HG02852 (cell line): ENCODE data around the gene GNGT1.

Source experiments
- ATAC-seq: cut with Tn5 transposase; IDR thresholded peaks from one replicate; pipeline ENCODE4 v1.9.1; 2021; ENCODE audit warnings: mild to moderate bottlenecking, moderate library complexity; ENCODE audit not compliant: unreplicated experiment

The GNGT1 gene

DNA sequence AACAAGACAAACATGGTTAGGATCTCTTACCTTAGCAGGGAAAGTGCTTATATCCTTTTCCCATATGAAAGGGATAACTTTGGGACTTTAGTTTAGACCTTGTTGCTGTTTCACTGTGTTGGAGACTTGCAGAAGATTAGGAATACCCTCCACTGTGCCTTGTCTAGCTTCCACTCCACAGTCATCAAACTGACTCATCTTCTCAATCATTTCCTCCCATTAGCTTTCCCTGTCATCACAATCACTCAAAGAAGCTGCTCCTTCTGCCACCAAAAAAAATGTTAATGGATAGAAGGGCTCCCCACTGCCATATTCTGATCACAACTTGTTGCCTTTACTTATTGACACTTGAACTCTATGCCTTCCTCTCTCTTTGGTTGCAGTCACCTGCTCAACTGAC lies 31.9 kb downstream of the GNGT1 start:
- no peak for ATAC-seq

DNA sequence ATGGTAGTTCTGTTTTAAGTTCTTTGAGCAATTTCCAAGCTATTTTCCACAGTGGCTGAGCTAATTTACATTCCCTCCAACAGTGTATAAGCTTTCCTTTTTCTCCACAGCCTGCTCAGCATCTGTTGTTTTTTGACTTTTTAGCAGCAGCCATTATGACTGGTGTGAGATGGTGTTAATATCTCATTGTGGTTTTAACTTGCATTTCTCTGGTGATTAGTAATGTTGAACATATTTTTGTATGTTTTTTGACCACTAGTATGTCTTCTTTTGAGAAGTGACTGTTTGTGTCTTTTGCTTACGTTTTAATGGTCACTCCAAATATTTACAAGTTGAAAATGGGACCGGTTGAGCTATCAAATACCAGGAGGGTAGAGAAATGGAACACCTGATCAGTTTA lies 35.6 kb downstream of the GNGT1 start:
- no peak for ATAC-seq

DNA sequence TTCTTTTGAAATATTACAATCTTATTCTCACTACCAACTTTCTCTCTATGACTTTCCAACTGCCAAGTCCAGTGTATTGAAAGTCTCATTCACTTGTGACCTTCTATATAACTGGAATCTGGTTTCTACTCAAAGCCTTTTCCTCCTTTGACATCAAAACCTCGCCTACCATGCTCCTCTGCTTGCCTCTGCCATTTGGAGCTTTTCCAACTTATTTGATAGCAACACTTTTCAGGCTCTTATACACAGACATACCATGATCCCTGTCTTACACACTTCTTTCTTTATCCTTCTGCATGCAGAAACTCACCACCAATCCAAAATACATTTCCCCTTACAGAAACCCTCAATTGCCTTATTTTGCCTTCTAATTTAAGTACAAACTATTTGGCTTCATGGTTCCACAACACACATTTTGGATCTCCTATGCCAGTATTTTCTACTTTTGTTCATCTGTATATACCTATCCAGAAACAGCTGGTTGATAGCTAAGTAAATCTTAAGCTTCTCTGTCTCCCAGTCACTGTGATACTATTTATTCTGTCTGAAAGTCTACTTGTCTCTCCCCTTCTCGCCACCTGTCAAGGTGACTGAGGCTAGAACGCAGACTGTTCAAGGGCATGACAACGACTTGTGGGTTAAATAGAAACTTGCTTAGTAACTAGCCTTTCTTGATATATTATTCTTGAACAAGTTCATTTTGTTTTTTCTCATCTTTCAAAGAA lies 37.6 kb downstream of the GNGT1 start:
- no peak for ATAC-seq

DNA sequence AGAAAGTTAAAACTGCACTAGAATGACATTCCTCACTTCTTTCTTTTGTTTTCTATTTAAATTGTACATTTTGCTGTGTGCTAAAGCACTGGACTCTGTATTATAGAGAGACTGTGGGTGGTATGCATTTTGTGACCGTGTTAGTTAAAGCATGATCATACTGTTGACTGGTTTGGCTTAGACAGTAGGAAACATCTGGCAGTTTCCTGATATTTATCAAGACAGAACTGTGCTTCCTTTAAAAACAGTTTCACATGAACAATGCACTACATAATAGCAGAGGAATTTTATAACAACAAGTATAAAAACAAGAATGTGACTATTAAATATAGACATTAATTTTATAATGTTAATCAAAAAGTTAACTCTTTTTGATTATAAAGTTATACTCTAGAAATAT lies 38.3 kb downstream of the GNGT1 start:
- ATAC-seq, result no peak

DNA sequence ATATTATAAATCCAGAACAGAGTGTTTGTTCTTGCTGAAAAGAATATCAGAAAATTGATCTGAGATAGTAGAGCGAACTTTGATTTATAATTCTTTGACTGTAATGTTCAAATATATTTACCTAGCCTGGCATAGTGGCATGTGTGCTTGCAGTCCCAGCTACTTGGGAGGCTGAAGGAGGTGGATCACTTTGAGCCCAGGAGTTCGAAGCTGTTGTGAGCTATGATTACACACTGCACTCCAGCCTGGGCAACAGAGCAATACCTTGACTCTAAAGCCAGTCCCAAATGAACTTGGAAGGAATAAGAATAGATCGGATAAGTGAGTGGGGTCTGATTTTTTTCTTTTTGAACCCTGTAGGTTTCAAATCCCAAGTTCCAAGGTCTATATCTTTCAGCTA lies 38.7 kb downstream of the GNGT1 start:
- no peak for ATAC-seq

- no peak for ATAC-seq
Observed at GRCh38 chr7:93945756-93946535, 39.6 kb downstream of the GNGT1 start.

DNA sequence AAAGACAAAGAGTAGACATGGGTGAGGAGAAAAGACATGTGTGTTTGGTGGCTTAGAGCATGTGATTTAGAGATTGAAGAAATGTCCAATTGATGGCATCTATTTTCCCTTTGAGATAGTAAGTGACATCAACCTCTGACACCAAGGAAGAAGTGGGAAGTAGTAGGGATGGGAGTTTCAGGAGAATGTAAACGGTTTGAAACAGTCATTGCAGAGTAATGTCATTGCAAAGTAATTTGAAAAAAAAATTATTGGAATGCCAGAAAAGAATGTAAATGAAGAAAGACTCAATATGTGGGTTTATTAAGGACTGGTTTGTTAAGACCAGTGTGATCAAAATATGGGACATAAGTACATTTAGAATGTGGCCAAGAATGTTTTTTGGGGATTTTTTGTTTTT lies 41.7 kb downstream of the GNGT1 start:
- ATAC-seq, result no peak

DNA sequence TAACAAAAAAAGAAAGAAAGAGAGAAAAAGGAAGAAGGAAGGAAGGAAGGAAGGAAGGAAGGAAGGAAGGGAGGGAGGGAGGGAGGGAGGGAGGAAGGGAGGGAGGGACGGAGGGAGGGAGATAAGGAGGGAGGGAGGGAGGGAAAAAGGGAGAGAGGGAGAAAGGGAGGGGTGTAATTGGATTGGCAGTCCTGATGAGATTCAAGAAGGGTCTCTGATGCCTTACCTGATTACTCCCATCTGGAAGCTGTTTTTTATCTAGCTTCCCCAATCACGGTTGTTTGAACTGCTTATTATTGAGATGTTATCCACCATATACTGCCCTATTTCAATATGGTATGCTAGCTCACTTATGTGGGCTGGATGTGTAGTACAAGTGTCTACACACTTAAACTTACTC lies 42.5 kb downstream of the GNGT1 start:
- no peak for ATAC-seq

DNA sequence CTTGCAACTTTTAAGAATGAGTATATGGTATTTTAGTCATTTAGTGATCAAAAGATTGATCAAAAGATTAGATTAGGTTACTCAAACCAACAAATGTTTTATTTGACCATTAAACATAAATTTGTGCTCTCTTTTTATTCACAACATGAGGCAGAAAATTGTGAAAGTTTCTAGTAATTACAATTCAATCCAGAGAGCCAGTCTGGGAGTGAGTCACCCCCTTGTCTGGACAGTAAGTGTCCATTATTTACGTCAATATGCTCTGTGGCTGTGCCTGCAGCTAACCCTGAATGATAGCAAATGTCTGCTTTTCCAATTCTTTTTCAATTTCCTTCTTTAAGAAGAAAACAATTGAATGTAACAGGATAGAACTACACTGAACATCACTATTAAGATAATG lies 43.1 kb downstream of the GNGT1 start:
- no peak for ATAC-seq

- ATAC-seq, result peak; percentile 72
Observed at GRCh38 chr7:93955304-93955703, 48.9 kb downstream of the GNGT1 start.

GRCh38 chr7:93957767-93958166 lies 51.4 kb downstream of the GNGT1 start:
- peak; percentile 50 for ATAC-seq

DNA sequence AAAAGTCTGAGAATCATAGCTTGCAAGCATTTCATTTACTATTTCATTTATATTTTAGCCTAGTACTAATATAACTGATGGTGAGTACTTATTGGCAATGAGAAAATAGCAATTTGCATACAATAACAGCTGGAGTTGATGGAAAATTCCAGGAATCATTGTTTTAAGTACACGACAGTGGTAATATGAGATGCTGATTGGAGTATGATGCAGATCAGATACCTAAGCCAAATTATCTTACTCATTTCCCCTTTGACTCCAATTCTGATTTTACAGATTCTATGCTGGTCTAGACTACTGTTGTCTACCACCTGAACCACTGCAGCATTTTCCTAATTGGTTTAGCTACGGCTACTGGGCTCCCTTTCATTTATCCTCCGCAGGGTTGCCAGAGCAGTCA lies 51.8 kb downstream of the GNGT1 start:
- ATAC-seq, result no peak

- peak; percentile 39 for ATAC-seq
Observed at GRCh38 chr7:93958651-93959050, 52.3 kb downstream of the GNGT1 start.
